Kidney (tissue), 14 donors: ENCODE data around the gene MYH1. TPM values are rescaled to one million over a fixed set of nuclear protein-coding genes. Genes with fewer than 3 reads are reported as not detected.

Experiments used
- DNase-seq, 5 donors: peaks; one replicate each; pipeline ENCODE4 v3.0.0-alpha.2; 2013 to 2020
- FAIRE-seq: peaks from 2 replicates; lab custom pipeline; 2012; peaks lifted over from hg19 to GRCh38; lab: Jason Lieb, UNC
- H3K27ac ChIP-seq, 2 donors: one replicate each; pipeline ENCODE4 v1.7.0; 2013; ENCODE audit warnings: low read depth in 2 of 2, low read length in 2 of 2, inconsistent platforms in 1 of 2
- H3K27me3 ChIP-seq: one replicate; pipeline ENCODE4 v1.7.1; 2013; ENCODE audit warnings: low read length, inconsistent platforms; ENCODE audit not compliant: control insufficient read depth, insufficient read depth
- H3K36me3 ChIP-seq, 3 donors: one replicate each; pipeline versions ENCODE4 v1.7.0 to v1.7.1; 2013; ENCODE audit warnings: low read length in 3 of 3, control low read depth in 1 of 3, inconsistent platforms in 1 of 3; ENCODE audit not compliant: insufficient read depth in 3 of 3, control insufficient read depth in 2 of 3
- H3K4me1 ChIP-seq, 3 donors: one replicate each; pipeline versions ENCODE4 v1.7.0 to v1.7.1; 2013; ENCODE audit warnings: low read length in 3 of 3, inconsistent platforms in 1 of 3, low read depth in 1 of 3; ENCODE audit not compliant: control insufficient read depth in 2 of 3, insufficient read depth in 2 of 3
- H3K4me3 ChIP-seq, 3 donors: one replicate each; pipeline versions ENCODE4 v1.7.0 to v1.8.1; 2013; ENCODE audit warnings: low read length in 3 of 3, control low read depth in 1 of 3, inconsistent platforms in 1 of 3
- H3K9ac ChIP-seq, 3 donors: one replicate each; pipeline versions ENCODE4 v1.7.0 to v1.7.1; 2013; ENCODE audit warnings: low read length in 3 of 3, control low read depth in 1 of 3, inconsistent platforms in 1 of 3
- H3K9me3 ChIP-seq, 3 donors: one replicate each; pipeline versions ENCODE4 v1.7.0 to v1.7.1; 2013; ENCODE audit warnings: low read length in 3 of 3, control low read depth in 1 of 3, inconsistent platforms in 1 of 3; ENCODE audit not compliant: control insufficient read depth in 2 of 3, insufficient read depth in 1 of 3
- intact Hi-C: fragments of 100-400 bp; cut with DNase I; formaldehyde crosslinking; loops from one replicate; pipeline ENCODE4 v1.11.1; 2022
- polyA plus RNA-seq: library from polyadenylated mRNA; stranded (reverse); fragments of 350-450 nt; fragmentation: Illumina TruSeq; extraction: RNeasy Lipid Tissue Mini Kit (QIAGEN cat#74804); gene quantifications from one replicate; pipeline ENCODE4 v1.2.3, GENCODE V29; 2014; ENCODE audit warnings: low read depth, low replicate concordance; ENCODE audit not compliant: insufficient read depth
- total RNA-seq: library from RNA; stranded (reverse); fragmentation: NEBNext Ultra II Directional; extraction: Animal tissue kit (Norgen Biotek cat#: 25700); gene quantifications from one replicate; pipeline ENCODE4 v1.2.1, GENCODE V29; 2021
- TF ChIP-seq, protein P1 (sequence below): IDR thresholded peaks from 3 replicates; pipeline ENCODE4 v1.5.1; 2012; ENCODE audit warnings: mild to moderate bottlenecking, moderate library complexity, borderline replicate concordance; ENCODE audit not compliant: insufficient read depth; ENCODE audit errors: extremely low read depth
- donor health status: control.
- donor health status: control.
- donor health status: control.
- donor health status: control.
- donor health status: control.
- donor health status: DM: yes; HTN: yes; CAD: no.
- donor health status: Normal renal cell carcinoma (clear cell type).

Gene MYH1
- total and polyA plus RNA-seq, 2 donors from 2014 or later = not detected

- TF ChIP-seq, protein P1, sequence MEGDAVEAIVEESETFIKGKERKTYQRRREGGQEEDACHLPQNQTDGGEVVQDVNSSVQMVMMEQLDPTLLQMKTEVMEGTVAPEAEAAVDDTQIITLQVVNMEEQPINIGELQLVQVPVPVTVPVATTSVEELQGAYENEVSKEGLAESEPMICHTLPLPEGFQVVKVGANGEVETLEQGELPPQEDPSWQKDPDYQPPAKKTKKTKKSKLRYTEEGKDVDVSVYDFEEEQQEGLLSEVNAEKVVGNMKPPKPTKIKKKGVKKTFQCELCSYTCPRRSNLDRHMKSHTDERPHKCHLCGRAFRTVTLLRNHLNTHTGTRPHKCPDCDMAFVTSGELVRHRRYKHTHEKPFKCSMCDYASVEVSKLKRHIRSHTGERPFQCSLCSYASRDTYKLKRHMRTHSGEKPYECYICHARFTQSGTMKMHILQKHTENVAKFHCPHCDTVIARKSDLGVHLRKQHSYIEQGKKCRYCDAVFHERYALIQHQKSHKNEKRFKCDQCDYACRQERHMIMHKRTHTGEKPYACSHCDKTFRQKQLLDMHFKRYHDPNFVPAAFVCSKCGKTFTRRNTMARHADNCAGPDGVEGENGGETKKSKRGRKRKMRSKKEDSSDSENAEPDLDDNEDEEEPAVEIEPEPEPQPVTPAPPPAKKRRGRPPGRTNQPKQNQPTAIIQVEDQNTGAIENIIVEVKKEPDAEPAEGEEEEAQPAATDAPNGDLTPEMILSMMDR = no peak
- H3K27me3 ChIP-seq = no peaks in the 10 kb centered on the region
- H3K4me3 ChIP-seq = no peak overlapping the region
- DNase-seq = no peak
- no peak overlapping the region for H3K27ac ChIP-seq
- H3K9me3 ChIP-seq = no peaks in the 10 kb centered on the region
- no peaks in the 10 kb centered on the region for H3K36me3 ChIP-seq
- intact Hi-C loops = no loop called here
- H3K9ac ChIP-seq = no peak overlapping the region
- FAIRE-seq = no peak
- no peaks in the 10 kb centered on the region for H3K4me1 ChIP-seq
Observed at GRCh38 chr17:10513299-10514067, 4.9 kb downstream of the MYH1 start.

DNA sequence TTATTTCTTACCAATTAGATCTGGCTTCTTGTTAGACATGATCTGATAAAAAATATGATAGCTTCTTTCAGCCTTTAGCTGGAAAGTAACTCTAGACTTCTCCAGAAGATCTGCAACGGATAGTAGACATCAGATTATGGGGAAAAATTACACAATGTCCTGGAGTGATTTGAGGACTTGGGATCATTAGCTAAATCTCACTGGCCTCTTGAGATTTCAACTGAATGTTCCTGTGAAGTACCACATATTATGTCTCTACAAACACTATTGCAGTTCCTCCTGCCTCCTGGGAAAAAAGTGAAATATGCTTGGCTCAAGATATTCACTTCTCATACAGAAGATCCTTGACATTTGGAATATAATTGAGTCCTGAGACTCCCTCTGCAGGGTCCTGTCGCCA, 5.5 kb downstream of the MYH1 start:
- H3K4me1 ChIP-seq = no peaks in the 10 kb centered on the region
- H3K27ac ChIP-seq = no peak overlapping the region
- H3K36me3 ChIP-seq = no peaks in the 10 kb centered on the region
- H3K9ac ChIP-seq = no peak overlapping the region
- H3K9me3 ChIP-seq = no peaks in the 10 kb centered on the region
- no peaks in the 10 kb centered on the region for H3K27me3 ChIP-seq
- intact Hi-C loops = no loop called here
- FAIRE-seq (no peak), DNase-seq (no peak)
- TF ChIP-seq, protein P1 = no peak
- no peak overlapping the region for H3K4me3 ChIP-seq

- no peak for FAIRE-seq
- TF ChIP-seq, protein P1 = no peak
- no peaks in the 10 kb centered on the region for H3K9me3 ChIP-seq
- no peak overlapping the region for H3K27ac ChIP-seq
- no peak overlapping the region for H3K9ac ChIP-seq
- intact Hi-C loops = no loop called here
- H3K36me3 ChIP-seq = no peaks in the 10 kb centered on the region
- no peak overlapping the region for H3K4me3 ChIP-seq
- no peaks in the 10 kb centered on the region for H3K27me3 ChIP-seq
- DNase-seq = no peak
- H3K4me1 ChIP-seq = no peaks in the 10 kb centered on the region
Observed at GRCh38 chr17:10499950-10500349, 18.4 kb downstream of the MYH1 start.

GRCh38 chr17:10492004-10492403, 26.3 kb downstream of the MYH1 start:
- intact Hi-C loops = no loop called here

More at GRCh38 chr17:10492004-10492403, 26.3 kb downstream of the MYH1 start:
- Histone ChIP-seq H3K4me1 (no peaks in the 10 kb centered on the region), H3K4me3 (no peak overlapping the region), H3K9me3 (peaks cover 1 to 6% (median 5%) of the 10 kb centered on the region in 3 donors), H3K27me3 (no peaks in the 10 kb centered on the region), H3K9ac (no peak overlapping the region), H3K27ac (no peak overlapping the region), H3K36me3 (no peaks in the 10 kb centered on the region)
- FAIRE-seq (no peak), DNase-seq (no peak)
- TF ChIP-seq, protein P1 = no peak
